GM18507 (cell line): ENCODE results near the gene KDM4B.

ENCODE experiments used
- DNase-seq: peaks from one replicate; pipeline ENCODE4 v3.0.0; 2011; ENCODE audit warnings: low read depth; ENCODE audit not compliant: insufficient read length; ENCODE audit errors: extremely low spot score
- FAIRE-seq: peaks from 2 replicates; lab custom pipeline; 2011; peaks lifted over from hg19 to GRCh38; lab: Jason Lieb, UNC

The KDM4B gene

GRCh38 chr19:5125376-5125775 is 156.5 kb downstream of the KDM4B start:
- FAIRE-seq (no peak), DNase-seq (no peak)

- DNase-seq = no peak
- FAIRE-seq = no peak
Observed at GRCh38 chr19:5125797-5126497, 157.0 kb downstream of the KDM4B start.

GRCh38 chr19:5126498-5127223 is 157.7 kb downstream of the KDM4B start:
- FAIRE-seq (peak; percentile 54), DNase-seq (no peak)

GRCh38 chr19:5127717-5128116 is 158.8 kb downstream of the KDM4B start:
- FAIRE-seq (no peak), DNase-seq (no peak)

- DNase-seq (no peak), FAIRE-seq (no peak)
Observed at GRCh38 chr19:5128251-5128935, 159.5 kb downstream of the KDM4B start.

GRCh38 chr19:5128936-5129389 is 160.1 kb downstream of the KDM4B start:
- FAIRE-seq = no peak
- DNase-seq = no peak

- FAIRE-seq (no peak), DNase-seq (no peak)
Observed at GRCh38 chr19:5129691-5130090, 160.8 kb downstream of the KDM4B start.

GRCh38 chr19:5130371-5131030 is 161.6 kb downstream of the KDM4B start:
- peak; percentile 97 for FAIRE-seq
- no peak for DNase-seq

- DNase-seq = peak; percentile 64
- no peak for FAIRE-seq
Observed at GRCh38 chr19:5131031-5131505, 162.2 kb downstream of the KDM4B start.

GRCh38 chr19:5131506-5132205 is 162.7 kb downstream of the KDM4B start:
- peak; percentile 57 for FAIRE-seq
- no peak for DNase-seq

- peak; percentile 15 for FAIRE-seq
- no peak for DNase-seq
Observed at GRCh38 chr19:5132206-5132560, 163.3 kb downstream of the KDM4B start.

GRCh38 chr19:5132698-5133651 is 164.1 kb downstream of the KDM4B start:
- DNase-seq (no peak), FAIRE-seq (no peak)

GRCh38 chr19:5133986-5134595 is 165.2 kb downstream of the KDM4B start:
- no peak for FAIRE-seq
- DNase-seq = no peak

- no peak for DNase-seq
- no peak for FAIRE-seq
Observed at GRCh38 chr19:5134691-5135090, 165.8 kb downstream of the KDM4B start.

- FAIRE-seq = no peak
Observed at GRCh38 chr19:5136073-5136855, 167.4 kb downstream of the KDM4B start.

GRCh38 chr19:5137114-5137513 is 168.2 kb downstream of the KDM4B start:
- FAIRE-seq = no peak

More at GRCh38 chr19:5136073-5136855, 167.4 kb downstream of the KDM4B start:
- no peak for DNase-seq

GRCh38 chr19:5137571-5138124 is 168.7 kb downstream of the KDM4B start:
- no peak for DNase-seq

More at GRCh38 chr19:5137114-5137513, 168.2 kb downstream of the KDM4B start:
- no peak for DNase-seq

More at GRCh38 chr19:5137571-5138124, 168.7 kb downstream of the KDM4B start:
- no peak for FAIRE-seq
